ENCODE data around the gene PSMC6.

- TF ChIP-seq, protein P1, sequence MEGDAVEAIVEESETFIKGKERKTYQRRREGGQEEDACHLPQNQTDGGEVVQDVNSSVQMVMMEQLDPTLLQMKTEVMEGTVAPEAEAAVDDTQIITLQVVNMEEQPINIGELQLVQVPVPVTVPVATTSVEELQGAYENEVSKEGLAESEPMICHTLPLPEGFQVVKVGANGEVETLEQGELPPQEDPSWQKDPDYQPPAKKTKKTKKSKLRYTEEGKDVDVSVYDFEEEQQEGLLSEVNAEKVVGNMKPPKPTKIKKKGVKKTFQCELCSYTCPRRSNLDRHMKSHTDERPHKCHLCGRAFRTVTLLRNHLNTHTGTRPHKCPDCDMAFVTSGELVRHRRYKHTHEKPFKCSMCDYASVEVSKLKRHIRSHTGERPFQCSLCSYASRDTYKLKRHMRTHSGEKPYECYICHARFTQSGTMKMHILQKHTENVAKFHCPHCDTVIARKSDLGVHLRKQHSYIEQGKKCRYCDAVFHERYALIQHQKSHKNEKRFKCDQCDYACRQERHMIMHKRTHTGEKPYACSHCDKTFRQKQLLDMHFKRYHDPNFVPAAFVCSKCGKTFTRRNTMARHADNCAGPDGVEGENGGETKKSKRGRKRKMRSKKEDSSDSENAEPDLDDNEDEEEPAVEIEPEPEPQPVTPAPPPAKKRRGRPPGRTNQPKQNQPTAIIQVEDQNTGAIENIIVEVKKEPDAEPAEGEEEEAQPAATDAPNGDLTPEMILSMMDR (tag by site-specific recombination; IDR thresholded peaks at IDR 0.05) = no peak
- no peak for TF ChIP-seq ZNF776 (tag by site-specific recombination; IDR thresholded peaks at IDR 0.05; ENCODE audit: borderline replicate concordance)
- no peak for TF ChIP-seq ZNF561 (tag by site-specific recombination; IDR thresholded peaks at IDR 0.05; ENCODE audit: borderline replicate concordance)
- no peak for TF ChIP-seq ZBTB44 (tag by site-specific recombination; IDR thresholded peaks at IDR 0.05)
- TF ChIP-seq, protein P2, sequence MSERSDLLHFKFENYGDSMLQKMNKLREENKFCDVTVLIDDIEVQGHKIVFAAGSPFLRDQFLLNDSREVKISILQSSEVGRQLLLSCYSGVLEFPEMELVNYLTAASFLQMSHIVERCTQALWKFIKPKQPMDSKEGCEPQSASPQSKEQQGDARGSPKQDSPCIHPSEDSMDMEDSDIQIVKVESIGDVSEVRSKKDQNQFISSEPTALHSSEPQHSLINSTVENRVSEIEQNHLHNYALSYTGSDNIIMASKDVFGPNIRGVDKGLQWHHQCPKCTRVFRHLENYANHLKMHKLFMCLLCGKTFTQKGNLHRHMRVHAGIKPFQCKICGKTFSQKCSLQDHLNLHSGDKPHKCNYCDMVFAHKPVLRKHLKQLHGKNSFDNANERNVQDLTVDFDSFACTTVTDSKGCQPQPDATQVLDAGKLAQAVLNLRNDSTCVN (tag by site-specific recombination; optimal IDR thresholded peaks at IDR 0.05) = no peak
- TF ChIP-seq ZBTB8A (tag by site-specific recombination; IDR thresholded peaks at IDR 0.05) = no peak
- TF ChIP-seq, protein P3, sequence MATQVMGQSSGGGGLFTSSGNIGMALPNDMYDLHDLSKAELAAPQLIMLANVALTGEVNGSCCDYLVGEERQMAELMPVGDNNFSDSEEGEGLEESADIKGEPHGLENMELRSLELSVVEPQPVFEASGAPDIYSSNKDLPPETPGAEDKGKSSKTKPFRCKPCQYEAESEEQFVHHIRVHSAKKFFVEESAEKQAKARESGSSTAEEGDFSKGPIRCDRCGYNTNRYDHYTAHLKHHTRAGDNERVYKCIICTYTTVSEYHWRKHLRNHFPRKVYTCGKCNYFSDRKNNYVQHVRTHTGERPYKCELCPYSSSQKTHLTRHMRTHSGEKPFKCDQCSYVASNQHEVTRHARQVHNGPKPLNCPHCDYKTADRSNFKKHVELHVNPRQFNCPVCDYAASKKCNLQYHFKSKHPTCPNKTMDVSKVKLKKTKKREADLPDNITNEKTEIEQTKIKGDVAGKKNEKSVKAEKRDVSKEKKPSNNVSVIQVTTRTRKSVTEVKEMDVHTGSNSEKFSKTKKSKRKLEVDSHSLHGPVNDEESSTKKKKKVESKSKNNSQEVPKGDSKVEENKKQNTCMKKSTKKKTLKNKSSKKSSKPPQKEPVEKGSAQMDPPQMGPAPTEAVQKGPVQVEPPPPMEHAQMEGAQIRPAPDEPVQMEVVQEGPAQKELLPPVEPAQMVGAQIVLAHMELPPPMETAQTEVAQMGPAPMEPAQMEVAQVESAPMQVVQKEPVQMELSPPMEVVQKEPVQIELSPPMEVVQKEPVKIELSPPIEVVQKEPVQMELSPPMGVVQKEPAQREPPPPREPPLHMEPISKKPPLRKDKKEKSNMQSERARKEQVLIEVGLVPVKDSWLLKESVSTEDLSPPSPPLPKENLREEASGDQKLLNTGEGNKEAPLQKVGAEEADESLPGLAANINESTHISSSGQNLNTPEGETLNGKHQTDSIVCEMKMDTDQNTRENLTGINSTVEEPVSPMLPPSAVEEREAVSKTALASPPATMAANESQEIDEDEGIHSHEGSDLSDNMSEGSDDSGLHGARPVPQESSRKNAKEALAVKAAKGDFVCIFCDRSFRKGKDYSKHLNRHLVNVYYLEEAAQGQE (tag by site-specific recombination; IDR thresholded peaks at IDR 0.05) = no peak
Observed at GRCh38 chr14:52729585-52729924, 22.6 kb downstream of the PSMC6 start.

Measured in HEK293 (cell line).